AG08396 (cell line): ENCODE results near the gene ANKRD39.
"Not testable (repeated sequence)": the region's sequence is repeated elsewhere in the genome, so short reads cannot be mapped to it uniquely, and the experiment has no call there.

Source experiments
- DNase-seq: peaks from one replicate; pipeline ENCODE4 v3.0.0; 2012; ENCODE audit warnings: low spot score, mixed read lengths

The ANKRD39 gene, protein sequence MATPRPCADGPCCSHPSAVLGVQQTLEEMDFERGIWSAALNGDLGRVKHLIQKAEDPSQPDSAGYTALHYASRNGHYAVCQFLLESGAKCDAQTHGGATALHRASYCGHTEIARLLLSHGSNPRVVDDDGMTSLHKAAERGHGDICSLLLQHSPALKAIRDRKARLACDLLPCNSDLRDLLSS

DNA sequence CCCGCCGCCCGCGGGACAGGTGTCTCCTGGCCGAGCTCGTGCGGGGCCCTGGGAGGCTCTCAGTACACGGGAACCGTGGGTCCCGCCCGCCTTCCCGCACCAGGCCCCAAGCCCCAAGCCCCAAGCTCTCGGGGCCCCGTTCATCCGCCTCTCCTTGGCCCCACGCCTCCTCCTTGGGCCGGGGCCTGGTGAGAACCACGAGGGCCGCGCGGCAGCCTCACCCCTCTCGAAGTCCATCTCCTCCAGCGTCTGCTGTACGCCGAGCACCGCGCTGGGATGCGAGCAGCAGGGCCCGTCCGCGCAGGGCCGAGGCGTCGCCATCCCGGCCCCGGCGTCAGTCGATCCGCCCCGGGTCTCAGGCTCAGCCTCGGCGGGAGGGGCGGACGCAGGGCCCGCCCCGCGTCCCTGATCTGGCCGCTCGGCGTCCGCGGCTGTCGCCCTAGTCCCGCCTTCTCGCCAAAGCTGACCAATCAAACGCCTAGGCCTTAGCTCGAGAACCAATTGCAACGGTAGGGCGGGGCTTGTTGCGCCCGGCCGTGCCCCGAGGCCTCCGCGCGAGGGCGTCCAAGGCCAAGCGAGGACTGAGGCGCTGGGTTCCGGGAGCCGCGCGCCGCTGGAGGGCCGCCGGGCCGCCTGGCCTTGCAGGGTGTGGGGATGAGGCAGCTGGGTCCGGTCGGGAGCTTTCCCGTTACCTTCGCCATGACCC is at the start of gene ANKRD39:
Gene ANKRD39, minus strand, starts transcription at position 350 of the 706 bp plus-strand sequence. Its CDS starts 29 bp downstream, at position 321.
- DNase-seq: peak; percentile 100

GRCh38 chr2:96906729-96907114 is 48.9 kb upstream of the ANKRD39 start:
- DNase-seq: peak; percentile 67

GRCh38 chr2:96903815-96904214 is 46.0 kb upstream of the ANKRD39 start:
- DNase-seq: no peak

DNA sequence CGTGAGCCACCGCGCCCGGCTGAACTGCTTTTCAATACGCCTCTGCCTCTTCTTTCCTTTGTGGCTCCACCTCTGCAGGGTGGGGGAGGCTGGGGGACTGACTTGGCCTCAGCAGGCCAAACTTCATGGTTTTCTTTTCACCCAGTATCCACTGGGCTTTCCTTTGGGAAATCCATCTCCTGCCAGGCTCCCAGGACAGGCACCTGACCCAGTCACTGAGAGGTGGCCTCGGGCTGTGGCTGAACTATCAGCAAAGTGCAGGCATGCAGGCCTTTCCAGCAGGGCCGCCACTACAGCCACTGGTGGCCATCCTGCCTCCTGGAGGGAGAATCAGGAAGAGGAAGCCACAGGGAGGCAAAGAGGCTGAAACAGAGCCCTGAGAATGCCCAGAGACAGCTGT is 45.5 kb upstream of the ANKRD39 start:
- DNase-seq: no peak

DNA sequence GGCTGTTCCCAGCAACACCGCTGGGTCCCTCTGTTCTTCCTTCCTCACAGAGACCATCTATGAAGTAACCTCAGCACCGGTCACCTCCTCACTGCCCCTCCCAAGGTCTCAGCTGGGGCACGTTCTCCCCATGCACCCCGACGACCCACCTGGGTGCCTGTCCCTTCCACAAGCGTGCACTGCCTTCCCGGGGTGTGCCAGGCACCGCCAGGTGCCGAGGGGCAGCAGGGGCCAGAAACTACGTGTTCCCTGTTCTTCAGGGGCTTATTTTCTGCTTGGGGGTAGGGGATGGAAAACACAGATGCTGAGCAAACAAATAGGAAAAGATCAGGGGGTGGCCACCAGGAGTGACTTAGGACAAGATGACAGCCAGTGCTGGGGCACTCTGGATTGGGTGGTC is 42.4 kb upstream of the ANKRD39 start:
- DNase-seq: no peak

DNA sequence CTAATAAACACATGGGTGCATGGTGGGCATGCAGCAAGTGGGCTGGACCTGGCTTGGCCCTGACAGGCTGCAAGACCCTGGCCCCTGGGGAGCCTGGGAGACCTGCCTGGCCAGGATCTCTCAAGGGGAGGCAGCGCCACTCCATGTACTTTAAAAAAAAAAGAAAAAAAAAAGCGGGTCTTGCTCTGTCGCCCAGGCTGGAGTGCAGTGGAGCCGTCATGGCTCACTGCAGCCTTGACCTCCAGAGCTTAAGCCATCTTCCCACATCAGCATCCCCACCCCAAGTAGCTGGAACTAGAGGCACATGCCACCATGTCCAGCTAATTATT is 41.6 kb upstream of the ANKRD39 start:
- no peak for DNase-seq

GRCh38 chr2:96898641-96899412 is 41.0 kb upstream of the ANKRD39 start:
- peak; percentile 52 for DNase-seq

DNA sequence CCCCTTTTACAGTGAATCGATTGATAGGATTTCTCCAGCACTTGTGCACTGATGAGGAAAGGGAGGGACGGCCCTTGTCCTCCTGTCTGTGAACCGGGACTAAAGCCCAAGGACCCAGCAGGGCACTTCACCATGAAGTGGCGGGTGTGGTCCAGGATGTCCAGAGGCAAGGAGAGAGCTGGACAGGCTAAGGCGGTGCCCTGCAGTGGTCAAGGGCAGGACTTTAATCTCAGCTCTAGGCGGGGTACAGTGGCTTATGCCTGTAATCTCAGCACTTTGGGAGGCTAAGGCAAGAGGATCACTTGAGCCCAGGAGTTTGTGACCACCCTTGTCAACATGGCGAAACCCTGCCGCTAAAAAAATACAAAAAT is 40.3 kb upstream of the ANKRD39 start:
- DNase-seq: no peak

DNA sequence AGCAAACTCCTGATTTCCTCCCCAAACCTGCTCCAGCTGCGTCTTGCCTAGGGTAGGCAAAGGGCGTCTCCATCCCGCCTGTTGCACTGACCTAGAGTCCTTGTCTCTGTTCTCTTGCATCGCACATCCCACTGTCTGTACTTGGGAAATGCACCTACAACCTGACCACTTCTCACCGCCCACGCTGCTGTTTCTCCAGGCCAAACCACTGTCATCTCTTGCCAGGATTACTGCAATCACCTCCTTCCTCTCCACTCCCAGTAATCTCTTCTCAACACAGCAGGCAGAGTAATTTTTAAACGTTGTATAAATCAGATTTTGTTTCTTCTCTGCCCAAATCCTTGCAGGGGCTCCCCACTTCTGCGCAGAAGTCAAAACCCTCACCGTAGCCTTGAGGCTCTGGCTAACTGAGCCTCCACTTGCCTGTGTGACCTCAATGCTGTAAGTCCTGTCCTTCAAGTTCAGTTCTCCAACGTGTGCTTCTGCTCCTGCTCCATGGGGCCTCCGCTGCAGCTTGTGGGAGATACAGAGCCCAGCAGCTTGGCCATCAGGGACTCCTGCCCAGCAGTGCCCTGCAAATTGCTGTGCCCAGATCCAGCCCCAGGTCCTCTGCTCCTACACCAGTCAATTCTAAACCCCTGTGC is 39.8 kb upstream of the ANKRD39 start:
- DNase-seq: no peak

GRCh38 chr2:96895746-96896651 is 38.2 kb upstream of the ANKRD39 start:
- DNase-seq: no peak

DNA sequence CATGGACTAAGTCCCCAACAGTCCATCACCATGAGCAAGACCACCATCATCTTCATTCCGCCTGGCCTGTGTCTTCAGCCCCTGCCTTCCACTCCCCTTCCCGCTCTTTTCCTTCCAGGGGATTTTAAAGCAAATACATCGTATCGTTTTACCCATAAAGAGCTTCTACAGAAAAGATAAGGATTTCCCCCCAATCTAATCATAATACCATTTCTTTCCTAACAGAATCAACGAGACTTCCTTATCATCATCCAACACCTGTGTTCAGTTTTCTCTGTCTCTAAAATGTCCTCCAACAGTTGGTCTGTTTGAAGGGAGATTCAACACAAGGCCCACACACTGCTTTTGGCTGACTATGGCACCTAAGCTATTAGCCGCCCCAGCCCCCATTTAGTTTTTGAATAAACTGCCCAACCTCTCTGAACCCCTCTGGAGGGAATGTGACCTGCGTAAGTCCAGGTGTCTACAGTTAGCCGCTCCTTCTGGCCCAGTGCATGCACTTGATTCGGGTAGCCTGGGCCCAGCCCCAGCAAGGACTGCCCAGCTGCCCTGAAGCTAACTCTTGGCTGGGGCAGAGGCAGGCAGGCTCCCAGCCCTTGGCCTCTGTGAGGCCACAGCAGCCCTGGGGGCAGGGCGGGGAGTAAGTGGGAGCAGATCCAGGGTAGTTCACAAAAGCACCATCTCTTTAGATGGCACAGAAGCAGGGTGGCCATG is 37.4 kb upstream of the ANKRD39 start:
- DNase-seq: no peak

DNA sequence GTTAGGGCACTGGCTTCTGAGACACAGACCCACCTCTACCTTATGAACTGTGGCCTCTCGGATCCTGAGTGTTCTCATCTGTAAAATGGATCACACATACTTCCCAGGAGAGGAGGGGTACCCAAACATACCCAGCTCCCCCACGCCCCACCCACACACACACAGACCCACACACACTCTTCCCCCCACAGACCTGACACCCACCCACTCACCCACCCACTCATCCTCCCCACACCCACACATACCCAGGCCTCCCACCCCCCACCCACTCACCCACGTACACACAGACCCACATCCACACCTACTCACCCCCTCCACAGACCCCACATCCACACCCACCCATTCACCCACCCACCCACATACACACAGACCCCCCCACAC is 36.3 kb upstream of the ANKRD39 start:
- no peak for DNase-seq

- no peak for DNase-seq
These were observed 35.7 kb upstream of the ANKRD39 start for GRCh38 chr2:96893289-96894150.

- peak; percentile 64 for DNase-seq
These were observed 33.9 kb upstream of the ANKRD39 start for GRCh38 chr2:96891591-96892333.

DNA sequence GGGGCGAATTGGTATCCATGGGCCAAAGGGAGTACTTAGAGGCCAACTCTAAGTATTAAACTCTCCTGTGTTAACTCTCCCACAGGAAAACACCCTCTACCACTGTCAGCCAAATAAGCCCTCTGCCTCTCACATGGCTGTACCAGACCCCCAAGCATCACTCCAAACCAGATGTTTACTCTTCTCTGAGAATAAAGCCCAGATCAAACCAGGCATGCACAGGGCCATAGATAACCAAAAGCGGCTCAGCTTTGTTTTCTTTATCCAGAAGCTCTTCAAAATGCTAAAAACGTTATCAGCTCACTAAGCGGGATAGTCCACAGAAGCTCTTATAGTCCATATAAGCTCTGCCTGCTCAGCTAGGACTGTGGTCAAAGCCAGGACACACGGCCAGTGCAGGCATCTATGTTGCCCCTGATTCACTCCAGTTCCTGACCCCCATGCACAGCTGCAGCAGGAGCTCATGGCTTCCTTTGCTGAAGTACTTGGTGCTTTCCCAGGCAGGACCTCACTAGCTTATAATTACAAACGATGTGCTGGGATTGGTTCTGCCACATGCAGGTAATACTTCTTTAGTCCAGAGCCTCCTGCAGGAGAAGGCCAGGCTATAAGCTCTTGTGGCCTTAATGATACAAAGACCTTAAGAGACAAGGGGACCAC is 33.0 kb upstream of the ANKRD39 start:
- DNase-seq: no peak

DNA sequence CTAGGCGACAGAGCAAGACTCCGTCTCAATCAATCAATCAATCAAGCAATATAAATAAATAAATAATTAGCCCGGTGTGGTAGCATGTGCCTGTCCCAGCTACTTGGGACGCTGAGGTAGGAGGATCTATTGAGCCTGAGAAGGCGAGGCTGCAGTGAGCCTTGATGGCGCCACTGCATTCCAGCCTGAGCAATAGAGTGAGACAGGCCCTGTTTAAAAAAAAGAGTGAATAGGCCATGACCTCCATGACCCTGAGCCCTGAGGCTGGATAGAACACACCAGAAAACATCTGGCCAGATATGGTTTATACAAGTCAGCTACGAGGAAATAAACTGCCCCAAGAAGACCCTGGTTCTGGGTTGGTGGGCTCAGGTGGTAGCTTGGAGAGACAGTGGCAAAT is 32.4 kb upstream of the ANKRD39 start:
- DNase-seq: no peak

- DNase-seq: not testable (repeated sequence)
These were observed 31.7 kb upstream of the ANKRD39 start for GRCh38 chr2:96889502-96889901.

DNA sequence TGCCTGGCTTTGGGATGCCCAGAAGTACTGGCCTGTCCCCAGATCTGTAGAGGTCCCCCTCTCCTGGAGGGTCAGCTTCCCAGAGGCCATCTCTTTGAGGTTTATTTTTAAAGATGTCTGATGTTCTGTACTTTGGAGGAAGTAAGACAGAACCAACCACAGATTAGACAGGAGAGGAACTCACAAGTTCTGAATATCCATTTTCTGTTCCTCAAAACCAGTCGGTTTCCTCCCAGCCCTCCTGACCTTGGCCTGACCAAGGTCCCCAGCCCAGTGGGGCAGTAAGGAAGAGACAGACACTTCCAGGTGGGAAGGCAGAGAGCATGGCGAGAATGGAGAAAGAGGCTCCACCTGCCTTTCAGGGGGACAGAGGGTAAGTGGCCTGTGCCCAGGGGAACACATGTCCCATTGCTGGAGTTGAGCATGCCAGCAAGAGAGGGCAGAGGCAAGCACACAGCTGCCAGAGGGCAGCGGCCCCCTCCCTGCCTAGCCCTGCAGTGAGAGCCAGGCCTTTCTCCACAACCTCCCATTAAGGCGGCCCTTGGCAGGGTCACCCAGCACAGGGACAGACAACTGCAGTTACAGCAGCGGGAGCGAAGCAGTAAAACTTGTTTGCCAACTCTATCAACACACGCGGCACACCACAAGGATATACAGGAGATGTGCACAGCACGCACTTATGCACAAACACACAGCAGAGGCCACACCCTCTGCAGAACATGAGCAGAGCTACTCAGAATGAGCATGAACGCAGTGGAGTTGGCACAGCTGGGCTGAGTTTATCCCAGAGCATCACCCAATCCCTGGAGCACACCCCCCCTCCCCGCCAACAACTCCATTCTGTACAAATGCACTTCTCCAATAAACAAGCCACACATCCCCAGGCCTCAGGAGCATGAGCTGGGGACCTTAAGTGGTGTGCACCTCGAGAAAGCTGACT is 30.5 kb upstream of the ANKRD39 start:
- DNase-seq: peak; percentile 37
